Measurements from ENCODE around the gene CSPG4.
"Not testable (repeated sequence)": the region's sequence is repeated elsewhere in the genome, so short reads cannot be mapped to it uniquely, and the experiment has no call there.

DNA sequence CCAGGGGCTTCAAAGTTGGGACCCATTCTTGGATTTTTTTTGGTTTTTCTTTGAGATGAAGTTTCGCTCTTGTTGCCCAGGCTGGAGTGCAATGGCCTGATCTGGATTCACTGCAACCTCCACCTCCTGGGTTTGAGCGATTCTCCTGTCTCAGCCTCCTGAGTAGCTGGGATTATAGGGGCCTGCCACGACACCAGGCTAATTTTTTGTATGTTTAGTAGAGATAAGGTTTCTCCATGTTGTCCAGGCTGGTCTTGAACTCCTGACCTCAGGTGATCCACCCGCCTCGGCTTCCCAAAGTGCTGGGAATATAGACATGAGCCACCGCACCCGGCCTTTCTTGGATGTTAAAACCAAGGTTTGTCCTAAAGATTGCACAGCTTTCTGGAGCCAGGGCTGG lies 78.7 kb downstream of the CSPG4 start:
- TF ChIP-seq POLR2A (IDR thresholded peaks at IDR 0.05; ENCODE audit: low read length); GATA1 (IDR thresholded peaks at IDR 0.05; ENCODE audit: low read depth, low read length): not testable (repeated sequence)

Data from erythroblast (primary cell).